Heart right ventricle (tissue), 16 donors: Measurements from ENCODE around the gene SMIM44. TPM values are rescaled to one million over a fixed set of nuclear protein-coding genes. Genes with fewer than 3 reads are reported as not detected.

Experiments
- ATAC-seq, 8 donors: fragments of 200-7000 bp; cut with Tn5 transposase; one replicate each; pipeline ENCODE4 v1.9.1; 2020; ENCODE audit warnings: mild to moderate bottlenecking in 8 of 8, moderate library complexity in 8 of 8, moderate number of reproducible peaks in 1 of 8
- DNase-seq, 2 donors: peaks; one replicate each; pipeline ENCODE4 v3.0.0-alpha.2; 2020
- H3K27ac ChIP-seq, 10 donors: fragments of 200-600 bp; sonication (generic) in 2 of 10; one replicate each; pipeline versions ENCODE4 v1.5.0 to v1.8.0; 2020 to 2022; ENCODE audit warnings: mild to moderate bottlenecking in 3 of 10
- H3K27me3 ChIP-seq, 7 donors: fragments of 200-600 bp; one replicate each; pipeline ENCODE4 v1.8.0; 2021 to 2022; ENCODE audit warnings: mild to moderate bottlenecking in 2 of 7
- H3K36me3 ChIP-seq, 9 donors: fragments of 200-600 bp; sonication (generic) in 1 of 9; one replicate each; pipeline versions ENCODE4 v1.5.0 to v1.8.0; 2020 to 2022; ENCODE audit warnings: mild to moderate bottlenecking in 2 of 9
- H3K4me1 ChIP-seq, 9 donors: fragments of 200-600 bp; sonication (generic) in 1 of 9; one replicate each; pipeline versions ENCODE4 v1.5.0 to v1.8.0; 2020 to 2022; ENCODE audit warnings: mild to moderate bottlenecking in 4 of 9
- H3K4me3 ChIP-seq, 10 donors: fragments of 200-600 bp; sonication (generic) in 2 of 10; one replicate each; pipeline versions ENCODE4 v1.5.0 to v1.8.0; 2020 to 2022; ENCODE audit warnings: mild to moderate bottlenecking in 7 of 10, moderate library complexity in 2 of 10
- H3K9me3 ChIP-seq, 11 donors: fragments of 200-600 bp in 10 of 11; sonication (generic) in 2 of 11; one replicate each; pipeline versions ENCODE4 v1.5.0 to v1.8.0; 2013 to 2022; ENCODE audit warnings: mild to moderate bottlenecking in 2 of 11, control low read depth in 1 of 11, moderate library complexity in 1 of 11
- WGBS, 2 donors: extraction: QIAGEN DNeasy Blood & Tissue Kit; methylation state at CpG; one replicate each; pipeline ENCODE4 v1.1.7; 2013; ENCODE audit warnings: inconsistent platforms in 1 of 2; 5-methylcytosine and 5-hydroxymethylcytosine counted together
- intact Hi-C, 10 donors: fragments of 100-400 bp; cut with DNase I; formaldehyde crosslinking; loops; one replicate each; pipeline versions ENCODE4 v1.11.1 to v1.14.2; 2022
- polyA plus RNA-seq, 2 donors: library from polyadenylated mRNA; stranded (reverse); fragments of 200-250 nt; gene quantifications; one replicate each; pipeline ENCODE4 v1.2.3, GENCODE V29; 2013
- total RNA-seq, 10 donors: library from RNA; stranded (reverse); fragmentation: NEBNext Ultra II Directional in 3 of 10; extraction: Animal tissue kit (Norgen Biotek cat#: 25700) in 3 of 10; gene quantifications; one replicate each; pipeline versions ENCODE4 v1.2.1 to v1.2.4, GENCODE V29; 2021 to 2023
- TF ChIP-seq, protein P1 (sequence below), 9 donors: fragments of 200-600 bp; sonication (generic) in 2 of 9; IDR thresholded peaks; one replicate each; pipeline versions ENCODE4 v1.5.0 to v1.8.0; 2021 to 2022; ENCODE audit warnings: antibody characterized with exemption in 9 of 9, mild to moderate bottlenecking in 5 of 9, moderate library complexity in 1 of 9
- donor health status: Arrhythmogenic right ventricular cardiomyopathy.
- donor health status: ischemic (EF 13 %, LVEDD 7.1; RV severe dilation, severe dysfunction).
- donor health status: healthy with polysubstance abuse.
- donor health status: DM: no; HTN: yes; CAD: no.
- donor health status: DM: no; HTN: no; CAD: no.
- donor health status: ischemic (EF 25% LVEDD 6.9; RV normal size, moderate dysfunction).
- donor health status: ischemic (EF 25% LVEDD 5.7; RV mildly dilated, moderate dysfunction).
- donor health status: healthy.
- donor health status: DM: yes; HTN: yes; CAD: no.
- donor health status: Ischemic cardiomyopathy.
- donor health status: ischemic (EF 35%, LVEDD 5.7; RV mildly dilated, moderate dysfunction).
- donor health status: nonischemic (EF 11% LVEDD 7.7; RV severe dilation, severe dysfunction).
- donor health status: DM: yes; HTN: yes; CAD: no.
- donor health status: PGD.
- donor health status: ischemic (EF 29% LVEDD 5.4; RV normal size, mild dysfunction).
- donor health status: nonischemic (EF 23%, LVEDD 6.1; RV moderate dilation, normal function).

SMIM44 gene
- total and polyA plus RNA-seq, 12 donors, result not detected

DNA sequence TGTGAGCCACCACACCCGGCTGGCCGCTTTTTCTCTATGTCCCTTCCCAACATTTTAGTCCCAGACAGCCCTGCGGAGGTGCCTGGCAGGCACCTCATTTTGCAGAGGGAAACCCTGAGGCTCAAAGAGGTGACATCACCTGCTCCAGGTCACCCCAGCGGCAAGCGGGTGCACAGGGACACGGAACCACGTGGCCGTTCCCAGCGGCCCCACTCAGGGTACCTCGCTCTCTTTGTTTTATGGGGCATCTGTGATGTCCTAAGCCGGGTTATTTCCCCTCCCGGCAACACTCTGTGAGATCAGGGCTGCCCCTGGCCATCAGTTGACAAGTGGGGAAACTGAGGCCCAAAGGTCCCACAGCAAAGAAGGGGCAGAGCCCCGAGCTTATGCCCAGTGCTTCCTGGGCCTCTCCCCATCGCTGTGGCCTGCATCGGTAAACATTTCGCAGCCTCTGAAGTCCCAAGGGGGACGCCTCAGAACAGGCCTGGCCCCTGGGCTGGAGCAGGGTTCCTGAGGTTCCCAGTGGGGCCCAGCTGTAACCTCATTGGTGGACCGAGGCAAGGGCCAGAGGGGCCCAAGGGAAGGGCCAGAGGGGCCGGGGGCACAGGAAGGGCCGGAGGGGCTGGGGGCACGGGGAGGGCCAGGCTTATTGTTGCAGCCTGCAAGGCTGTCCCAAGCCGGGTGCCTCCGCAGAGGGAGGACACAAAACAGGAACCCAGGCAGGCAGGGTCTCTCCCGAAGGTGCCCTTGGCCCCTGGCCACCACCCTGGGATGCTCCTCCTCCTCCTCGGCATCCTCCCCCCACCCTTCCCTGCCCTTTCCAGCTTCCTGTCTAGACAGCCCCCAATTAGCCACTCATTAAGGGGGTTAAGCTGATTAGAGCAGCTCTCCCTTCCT, 41.9 kb downstream of the SMIM44 start:
- H3K4me1 ChIP-seq, result peaks cover 15 to 56% (median 32%) of the 10 kb centered on the region in 9 donors

DNA sequence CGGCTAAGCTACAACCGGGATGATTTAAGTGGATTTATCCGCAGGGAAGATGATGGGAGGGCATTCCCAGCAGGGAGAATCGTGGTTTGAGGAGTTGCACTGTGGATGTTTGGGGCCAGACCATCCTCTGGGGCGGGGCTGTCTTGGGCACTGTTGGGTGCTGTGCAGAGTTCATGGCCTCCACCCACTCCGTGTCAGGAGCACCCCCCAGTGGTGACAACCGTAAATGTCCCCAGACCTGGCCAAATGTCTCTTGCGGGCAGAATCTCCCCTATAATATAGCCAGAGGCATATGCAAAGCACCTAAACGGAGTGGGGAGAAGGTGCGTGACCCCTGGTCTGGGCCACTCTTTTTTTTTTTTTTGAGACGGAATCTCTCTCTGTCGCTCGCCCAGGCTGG, 43.2 kb downstream of the SMIM44 start:
- ATAC-seq (no peak), DNase-seq (peak in 1 of 2 donors; percentile 57)
- H3K4me3 ChIP-seq, result no peak overlapping the region
- H3K36me3 ChIP-seq, result peaks cover 0 to 84% (median 9%) of the 10 kb centered on the region in 9 donors
- intact Hi-C loops, result no loop called here
- WGBS, 2 donors, result 72 to 75% methylated on average over 13 of the region's 13 CpGs
- H3K27ac ChIP-seq, result peak overlapping the region in 1 of 10 donors; percentile 28
- no peaks in the 10 kb centered on the region for H3K27me3 ChIP-seq
- peaks cover 10 to 53% (median 26%) of the 10 kb centered on the region in 9 donors for H3K4me1 ChIP-seq
- TF ChIP-seq, protein P1, sequence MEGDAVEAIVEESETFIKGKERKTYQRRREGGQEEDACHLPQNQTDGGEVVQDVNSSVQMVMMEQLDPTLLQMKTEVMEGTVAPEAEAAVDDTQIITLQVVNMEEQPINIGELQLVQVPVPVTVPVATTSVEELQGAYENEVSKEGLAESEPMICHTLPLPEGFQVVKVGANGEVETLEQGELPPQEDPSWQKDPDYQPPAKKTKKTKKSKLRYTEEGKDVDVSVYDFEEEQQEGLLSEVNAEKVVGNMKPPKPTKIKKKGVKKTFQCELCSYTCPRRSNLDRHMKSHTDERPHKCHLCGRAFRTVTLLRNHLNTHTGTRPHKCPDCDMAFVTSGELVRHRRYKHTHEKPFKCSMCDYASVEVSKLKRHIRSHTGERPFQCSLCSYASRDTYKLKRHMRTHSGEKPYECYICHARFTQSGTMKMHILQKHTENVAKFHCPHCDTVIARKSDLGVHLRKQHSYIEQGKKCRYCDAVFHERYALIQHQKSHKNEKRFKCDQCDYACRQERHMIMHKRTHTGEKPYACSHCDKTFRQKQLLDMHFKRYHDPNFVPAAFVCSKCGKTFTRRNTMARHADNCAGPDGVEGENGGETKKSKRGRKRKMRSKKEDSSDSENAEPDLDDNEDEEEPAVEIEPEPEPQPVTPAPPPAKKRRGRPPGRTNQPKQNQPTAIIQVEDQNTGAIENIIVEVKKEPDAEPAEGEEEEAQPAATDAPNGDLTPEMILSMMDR (IDR thresholded peaks at IDR 0.05), result peak; percentile 17 to 61 (median 50)
- H3K9me3 ChIP-seq, result no peaks in the 10 kb centered on the region

More for the DNA sequence above, 41.9 kb downstream of the SMIM44 start:
- Histone ChIP-seq H3K27ac (peak overlapping the region in 6 of 10 donors; percentile 22 to 82 (median 45)), H3K36me3 (peaks cover 0 to 85% (median 9%) of the 10 kb centered on the region in 9 donors), H3K4me3 (no peak overlapping the region), H3K9me3 (no peaks in the 10 kb centered on the region), H3K27me3 (no peaks in the 10 kb centered on the region)
- ATAC-seq, result no peak
- intact Hi-C loops, result no loop called here
- no peak for DNase-seq
- WGBS, 2 donors, result 74 to 78% methylated on average over 25 of the region's 25 CpGs
- TF ChIP-seq, protein P1 (IDR thresholded peaks at IDR 0.05), result no peak

- peak; percentile 93 to 98 (median 97) for ATAC-seq
- DNase-seq, result peak; percentile 97
- WGBS, 2 donors, result 3% methylated on average over 66 to 67 of the region's 67 CpGs
- TF ChIP-seq, protein P1 (IDR thresholded peaks at IDR 0.05), result no peak
- intact Hi-C loops, result loop anchor here in 4 of 10 donors (5.0 kb wide), 4 partner anchors 32 to 108 kb away; no protein-coding TSS in a partner anchor
- Histone ChIP-seq H3K27ac (peak overlapping the region; percentile 75 to 94 (median 88)), H3K36me3 (peaks cover 0 to 66% (median 23%) of the 10 kb centered on the region in 9 donors), H3K27me3 (no peaks in the 10 kb centered on the region), H3K9me3 (no peaks in the 10 kb centered on the region), H3K4me3 (peak overlapping the region; percentile 12 to 60 (median 52)), H3K4me1 (peaks cover 6 to 45% (median 29%) of the 10 kb centered on the region in 9 donors)
Measured at GRCh38 chr19:3434630-3435553, 48.3 kb downstream of the SMIM44 start.
